Esophagus squamous epithelium (tissue), 5 donors: ENCODE measurements around the gene GPR42. TPM values are rescaled to one million over a fixed set of nuclear protein-coding genes. Genes with fewer than 3 reads are reported as not detected.

Experiments used
- DNase-seq: peaks from one replicate; lab custom pipeline; 2025; lab: John Stamatoyannopoulos, UW
- H3K27ac ChIP-seq, 4 donors: fragments of 200-600 bp; sonication (generic); one replicate each; pipeline ENCODE4 v1.5.1; 2016 to 2019; ENCODE audit warnings: mild to moderate bottlenecking in 1 of 4
- H3K27me3 ChIP-seq, 4 donors: fragments of 200-600 bp; sonication (generic); 1 replicate in 3 of 4; 2 replicates in 1 of 4; pipeline versions ENCODE4 v1.5.1 to v1.6.0; 2017 to 2021; ENCODE audit warnings: antibody characterized with exemption in 1 of 4
- H3K36me3 ChIP-seq, 3 donors: fragments of 200-600 bp; sonication (generic); one replicate each; pipeline ENCODE4 v1.5.1; 2016 to 2019
- H3K4me1 ChIP-seq, 3 donors: fragments of 200-600 bp; sonication (generic); one replicate each; pipeline ENCODE4 v1.5.1; 2017 to 2019
- H3K4me3 ChIP-seq, 4 donors: fragments of 200-600 bp; sonication (generic); 1 replicate in 3 of 4; 2 replicates in 1 of 4; pipeline ENCODE4 v1.5.1; 2016 to 2019; ENCODE audit warnings: mild to moderate bottlenecking in 2 of 4, moderate library complexity in 1 of 4
- H3K9me3 ChIP-seq, 3 donors: fragments of 200-600 bp; sonication (generic); one replicate each; pipeline ENCODE4 v1.5.1; 2016 to 2019
- POLR2A ChIP-seq, 4 donors: fragments of 450-650 bp; IDR thresholded peaks; one replicate each; pipeline ENCODE4 v1.6.1; 2017; ENCODE audit warnings: antibody characterized with exemption in 4 of 4, mild to moderate bottlenecking in 4 of 4, moderate library complexity in 3 of 4
- WGBS, 2 donors: methylation state at CpG; one replicate each; pipeline ENCODE4 v1.1.5; 2018; 5-methylcytosine and 5-hydroxymethylcytosine counted together
- intact Hi-C: fragments of 100-400 bp; cut with DNase I; formaldehyde crosslinking; loops from one replicate; pipeline ENCODE4 v1.15.0; 2022
- total RNA-seq, 4 donors: library from RNA; depleted of rRNA; stranded (reverse); fragments of >200 nt; gene quantifications; one replicate each; pipeline ENCODE4 v1.1.0, GENCODE V29; 2016
- TF ChIP-seq, protein P1 (sequence below), 6 experiments: fragments of 450-650 bp in 4 of 6; fragments of 200-600 bp in 2 of 6; sonication (generic) in 2 of 6; IDR thresholded peaks; one replicate each; pipeline ENCODE4 v1.5.1; 2016 to 2019; ENCODE audit warnings: antibody characterized with exemption in 6 of 6, mild to moderate bottlenecking in 4 of 6, moderate library complexity in 4 of 6
- donor health status: DM: yes; HTN: yes; CAD: no.

Gene GPR42
- total RNA-seq, 4 donors from 2014 or later = not detected

- Histone ChIP-seq H3K4me1 (no peaks in the 10 kb centered on the region), H3K4me3 (no peak overlapping the region), H3K27ac (no peak overlapping the region), H3K27me3 (peaks cover 0 to 3% (median 0%) of the 10 kb centered on the region in 4 donors), H3K9me3 (no peaks in the 10 kb centered on the region), H3K36me3 (no peaks in the 10 kb centered on the region)
- TF ChIP-seq POLR2A (IDR thresholded peaks at IDR 0.05) = no peak
- TF ChIP-seq, protein P1, sequence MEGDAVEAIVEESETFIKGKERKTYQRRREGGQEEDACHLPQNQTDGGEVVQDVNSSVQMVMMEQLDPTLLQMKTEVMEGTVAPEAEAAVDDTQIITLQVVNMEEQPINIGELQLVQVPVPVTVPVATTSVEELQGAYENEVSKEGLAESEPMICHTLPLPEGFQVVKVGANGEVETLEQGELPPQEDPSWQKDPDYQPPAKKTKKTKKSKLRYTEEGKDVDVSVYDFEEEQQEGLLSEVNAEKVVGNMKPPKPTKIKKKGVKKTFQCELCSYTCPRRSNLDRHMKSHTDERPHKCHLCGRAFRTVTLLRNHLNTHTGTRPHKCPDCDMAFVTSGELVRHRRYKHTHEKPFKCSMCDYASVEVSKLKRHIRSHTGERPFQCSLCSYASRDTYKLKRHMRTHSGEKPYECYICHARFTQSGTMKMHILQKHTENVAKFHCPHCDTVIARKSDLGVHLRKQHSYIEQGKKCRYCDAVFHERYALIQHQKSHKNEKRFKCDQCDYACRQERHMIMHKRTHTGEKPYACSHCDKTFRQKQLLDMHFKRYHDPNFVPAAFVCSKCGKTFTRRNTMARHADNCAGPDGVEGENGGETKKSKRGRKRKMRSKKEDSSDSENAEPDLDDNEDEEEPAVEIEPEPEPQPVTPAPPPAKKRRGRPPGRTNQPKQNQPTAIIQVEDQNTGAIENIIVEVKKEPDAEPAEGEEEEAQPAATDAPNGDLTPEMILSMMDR (IDR thresholded peaks at IDR 0.05) = no peak
- WGBS, 2 donors = 78 to 81% methylated on average over 5 of the region's 11 CpGs
- DNase-seq = no peak
- intact Hi-C loops = no loop called here
Measured at GRCh38 chr19:35363001-35363590, 7.8 kb upstream of the GPR42 start.

- intact Hi-C loops = no loop called here
- no peak overlapping the region for H3K27ac ChIP-seq
- no peak for TF ChIP-seq POLR2A (IDR thresholded peaks at IDR 0.05)
- TF ChIP-seq, protein P1 (IDR thresholded peaks at IDR 0.05) = no peak
- WGBS, 2 donors = 70 to 75% methylated on average over 11 to 12 of the region's 19 CpGs
- no peaks in the 10 kb centered on the region for H3K27me3 ChIP-seq
- H3K9me3 ChIP-seq = no peaks in the 10 kb centered on the region
- no peaks in the 10 kb centered on the region for H3K36me3 ChIP-seq
- no peak overlapping the region for H3K4me3 ChIP-seq
- H3K4me1 ChIP-seq = no peaks in the 10 kb centered on the region
- DNase-seq = no peak
Measured at GRCh38 chr19:35363711-35364425, 7.0 kb upstream of the GPR42 start.

DNA sequence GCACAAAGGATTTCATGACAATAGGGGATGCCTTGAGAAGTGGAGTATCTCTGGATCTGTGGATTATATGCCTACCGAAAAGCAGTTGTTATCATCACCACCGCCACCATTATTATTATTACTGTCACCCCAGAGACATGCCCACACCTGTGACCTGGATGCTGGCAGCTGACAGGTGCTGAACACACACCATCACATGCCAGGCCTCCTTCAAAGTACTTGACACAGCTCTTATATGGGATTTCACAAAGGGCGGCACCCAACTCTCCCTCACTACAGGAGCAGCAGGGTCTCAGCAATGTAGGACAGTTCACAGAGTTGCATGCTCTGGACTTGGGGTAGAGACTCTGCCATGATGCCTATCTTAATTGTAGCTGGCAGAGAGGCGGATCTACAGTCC, 5.6 kb upstream of the GPR42 start:
- TF ChIP-seq POLR2A (IDR thresholded peaks at IDR 0.05) = no peak
- TF ChIP-seq, protein P1 (IDR thresholded peaks at IDR 0.05) = no peak
- no peaks in the 10 kb centered on the region for H3K4me1 ChIP-seq
- intact Hi-C loops = no loop called here
- no peak for DNase-seq
- 86% methylated on average over 2 to 3 of the region's 4 CpGs for WGBS, 2 donors
- H3K4me3 ChIP-seq = no peak overlapping the region
- no peaks in the 10 kb centered on the region for H3K9me3 ChIP-seq
- H3K27me3 ChIP-seq = no peaks in the 10 kb centered on the region
- no peaks in the 10 kb centered on the region for H3K36me3 ChIP-seq
- H3K27ac ChIP-seq = no peak overlapping the region

- TF ChIP-seq, protein P1 (IDR thresholded peaks at IDR 0.05) = no peak
- TF ChIP-seq POLR2A (IDR thresholded peaks at IDR 0.05) = no peak
- 36 to 49% methylated on average over 1 of the region's 1 CpG for WGBS, 2 donors
Measured at GRCh38 chr19:35368378-35368777, 2.5 kb upstream of the GPR42 start.

DNA sequence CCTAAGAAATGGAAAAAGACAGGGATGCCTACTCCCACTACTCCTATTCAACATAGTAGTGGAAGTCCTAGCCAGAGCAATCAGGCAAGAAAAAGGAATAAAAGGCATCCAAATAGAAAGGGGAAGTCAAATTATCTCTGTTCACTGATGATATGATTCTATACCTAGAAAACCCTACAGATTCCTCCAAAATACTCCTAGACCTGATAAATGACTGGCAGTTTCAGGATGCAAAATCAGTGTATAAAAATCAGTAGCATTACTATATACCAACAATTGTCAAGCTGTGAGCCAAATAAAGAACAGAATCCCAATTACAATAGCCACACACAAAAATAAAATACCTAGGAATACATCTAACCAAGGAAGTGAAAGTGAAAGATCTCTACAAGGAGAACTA, 1.3 kb upstream of the GPR42 start:
- no peaks in the 10 kb centered on the region for H3K9me3 ChIP-seq
- H3K36me3 ChIP-seq = no peaks in the 10 kb centered on the region
- peaks cover 0 to 7% (median 0%) of the 10 kb centered on the region in 4 donors for H3K27me3 ChIP-seq
- no peak for TF ChIP-seq POLR2A (IDR thresholded peaks at IDR 0.05)
- TF ChIP-seq, protein P1 (IDR thresholded peaks at IDR 0.05) = no peak
- H3K4me3 ChIP-seq = no peak overlapping the region
- intact Hi-C loops = no loop called here
- H3K4me1 ChIP-seq = no peaks in the 10 kb centered on the region
- DNase-seq = no peak
- H3K27ac ChIP-seq = no peak overlapping the region

More at GRCh38 chr19:35368378-35368777, 2.5 kb upstream of the GPR42 start:
- H3K4me3 ChIP-seq = no peak overlapping the region
- no peaks in the 10 kb centered on the region for H3K4me1 ChIP-seq
- peaks cover 0 to 3% (median 0%) of the 10 kb centered on the region in 4 donors for H3K27me3 ChIP-seq
- H3K9me3 ChIP-seq = no peaks in the 10 kb centered on the region
- intact Hi-C loops = no loop called here
- H3K27ac ChIP-seq = no peak overlapping the region
- DNase-seq = no peak
- H3K36me3 ChIP-seq = no peaks in the 10 kb centered on the region
